ENCODE measurements around the gene RPP25L. TPM values are rescaled to one million over a fixed set of nuclear protein-coding genes. Genes with fewer than 3 reads are reported as not detected.

The RPP25L gene
- total and polyA plus RNA-seq, 9 of the 15 experiments (the other 6 are each of a cell fraction or from before 2014, with no cell fraction given): 16.3 to 43.7 (median 29.0) TPM

DNA sequence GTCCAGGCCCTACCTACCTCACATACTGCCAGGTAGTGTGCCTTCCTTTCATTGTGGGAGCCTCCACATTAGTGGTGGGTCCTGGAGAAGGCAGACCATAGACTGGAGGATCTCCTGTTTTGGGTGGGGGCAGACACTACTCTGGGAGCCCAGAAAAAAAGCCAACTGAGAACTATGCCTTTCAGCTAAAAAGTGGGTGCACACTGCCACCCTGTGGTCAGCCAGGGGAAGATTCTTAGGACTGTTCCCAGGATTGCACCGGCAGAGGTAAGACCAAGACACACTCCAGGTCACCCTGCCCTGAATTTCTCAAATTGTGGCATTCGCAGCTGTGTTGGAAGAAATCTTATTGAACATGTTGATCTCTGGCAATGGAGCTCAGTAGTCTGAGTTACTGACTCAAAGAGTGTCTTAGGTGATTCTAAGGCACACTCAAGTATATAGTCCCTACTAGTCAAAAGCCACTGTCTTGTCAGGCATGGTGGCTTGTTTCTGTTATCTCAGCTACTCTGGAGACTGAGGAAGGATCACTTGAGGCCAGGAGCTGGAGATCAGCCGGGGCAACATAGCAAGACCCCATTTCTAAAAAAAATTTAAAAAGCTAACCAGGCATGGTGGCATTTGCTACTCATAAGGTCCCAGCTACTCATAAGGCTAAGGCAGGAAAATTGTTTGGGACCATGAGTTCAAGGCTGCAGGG lies 22.1 kb upstream of the RPP25L start:
- 7% methylated on average over 3 of the region's 3 CpGs for WGBS (ENCODE audit: insufficient coverage, low coverage, missing lambda C conversion rate)
- no TSS peak for BruUV-seq (replicated peaks)
- H3K79me2 ChIP-seq (ENCODE audit: control insufficient read depth, insufficient read depth, low read length): peaks cover 18% of the 10 kb centered on the region
- no peak overlapping the region for H3K27ac ChIP-seq (ENCODE audit: extremely low read depth, low read depth, low read length)
- H2AFZ ChIP-seq (ENCODE audit: low read depth, low read length): no peak overlapping the region
- peak; percentile 78 for ATAC-seq
- no peaks in the 10 kb centered on the region for H3K9me1 ChIP-seq (ENCODE audit: control insufficient read depth, insufficient read depth, low read length)
- in situ Hi-C loops (cut with MboI) (no loop called here), intact Hi-C loops (cut with micrococcal nuclease) (no loop called here)
- 0 out of 2 replicates have a peak, but pooled peaks cover 4% of the 10 kb centered on the region for H4K20me1 ChIP-seq (replicated peaks; ENCODE audit: control insufficient read depth, insufficient read depth, low read length)
- no peak overlapping the region for H3K4me3 ChIP-seq
- H3K27me3 ChIP-seq (ENCODE audit: control insufficient read depth in 2 of 2, insufficient read depth in 2 of 2, low read length in 2 of 2): peaks cover 4 to 17% of the 10 kb centered on the region in 2 experiments; a peak in 4 of 5 replicates
- peaks cover 14% of the 10 kb centered on the region; the same call in 1 of the 3 replicates for H3K36me3 ChIP-seq (ENCODE audit: control insufficient read depth, insufficient read depth, low read length)
- peak; percentile 93 for FAIRE-seq
- peaks cover 5 to 27% of the 10 kb centered on the region in 2 experiments; a peak in 4 of 5 replicates for H3K4me1 ChIP-seq (replicated peaks in 1 of 2; ENCODE audit: control insufficient read depth in 2 of 2, insufficient read depth in 2 of 2, low read length in 2 of 2)
- no peak overlapping the region for H3K9ac ChIP-seq (ENCODE audit: insufficient read depth in 1 of 2, low read depth in 2 of 2, low read length in 2 of 2)
- H3K4me2 ChIP-seq (ENCODE audit: insufficient read depth, low read length): no peak overlapping the region
- POLR2A ChIA-PET: interaction anchor here (0.6 to 1.2 kb wide), 5 partner anchors 15 to 230 kb away, joined by 3 read pairs; partner anchors contain the start of gene IL11RA
- H3K9me3 ChIP-seq (replicated peaks; ENCODE audit: control insufficient read depth, insufficient read depth, low read depth, low read length): no peaks in the 10 kb centered on the region
- CTCF ChIA-PET (ENCODE audit: low intra/inter-chr PET ratio): interaction anchor here (1.2 to 1.5 kb wide), 3 partner anchors 21 to 302 kb away, joined by 3 to 11 read pairs (median 7); no protein-coding TSS in a partner anchor
- DNase-seq (ENCODE audit: extremely low read depth in 1 of 4, low spot score in 3 of 4): peak; percentile 57 to 75 (median 67)
- TF ChIP-seq ZKSCAN3 (CRISPR knock-in tag; IDR thresholded peaks at IDR 0.05) (no peak), SP1 (CRISPR knock-in tag; IDR thresholded peaks at IDR 0.05) (no peak), BRD4 (IDR thresholded peaks at IDR 0.05) (no peak), NFRKB (IDR thresholded peaks at IDR 0.05; ENCODE audit: low read depth) (no peak), ZNF324 (CRISPR knock-in tag; IDR thresholded peaks at IDR 0.05) (no peak), ZNF253 (CRISPR knock-in tag; conservative IDR thresholded peaks at IDR 0.05) (no peak), HNRNPK (IDR thresholded peaks at IDR 0.05; ENCODE audit: low read depth, low read length, poor library complexity, severe bottlenecking) (no peak), JUND (IDR thresholded peaks at IDR 0.05; ENCODE audit: borderline replicate concordance, low read depth, low read length) (0 out of 2 replicates have a peak, but pooled peaks have one; percentile 9), JUND (tag; IDR thresholded peaks at IDR 0.05; ENCODE audit: borderline replicate concordance, low read depth, low read length) (no peak), CBX3 (IDR thresholded peaks at IDR 0.05; ENCODE audit: borderline replicate concordance in 1 of 2, low read length in 2 of 2) (no peak), ZNF121 (CRISPR knock-in tag; conservative IDR thresholded peaks at IDR 0.05) (peak; percentile 81), BCOR (IDR thresholded peaks at IDR 0.05) (0 out of 2 replicates have a peak, but pooled peaks have one; percentile 31)
- TF ChIP-seq, protein P1, sequence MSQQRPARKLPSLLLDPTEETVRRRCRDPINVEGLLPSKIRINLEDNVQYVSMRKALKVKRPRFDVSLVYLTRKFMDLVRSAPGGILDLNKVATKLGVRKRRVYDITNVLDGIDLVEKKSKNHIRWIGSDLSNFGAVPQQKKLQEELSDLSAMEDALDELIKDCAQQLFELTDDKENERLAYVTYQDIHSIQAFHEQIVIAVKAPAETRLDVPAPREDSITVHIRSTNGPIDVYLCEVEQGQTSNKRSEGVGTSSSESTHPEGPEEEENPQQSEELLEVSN (IDR thresholded peaks at IDR 0.05; ENCODE audit: borderline replicate concordance in 1 of 2, extremely low read depth in 1 of 2, insufficient read depth in 1 of 2, insufficient read length in 1 of 2, low read depth in 1 of 2, low read length in 1 of 2, poor library complexity in 1 of 2, severe bottlenecking in 1 of 2): no peak
- TF ChIP-seq, protein P2, sequence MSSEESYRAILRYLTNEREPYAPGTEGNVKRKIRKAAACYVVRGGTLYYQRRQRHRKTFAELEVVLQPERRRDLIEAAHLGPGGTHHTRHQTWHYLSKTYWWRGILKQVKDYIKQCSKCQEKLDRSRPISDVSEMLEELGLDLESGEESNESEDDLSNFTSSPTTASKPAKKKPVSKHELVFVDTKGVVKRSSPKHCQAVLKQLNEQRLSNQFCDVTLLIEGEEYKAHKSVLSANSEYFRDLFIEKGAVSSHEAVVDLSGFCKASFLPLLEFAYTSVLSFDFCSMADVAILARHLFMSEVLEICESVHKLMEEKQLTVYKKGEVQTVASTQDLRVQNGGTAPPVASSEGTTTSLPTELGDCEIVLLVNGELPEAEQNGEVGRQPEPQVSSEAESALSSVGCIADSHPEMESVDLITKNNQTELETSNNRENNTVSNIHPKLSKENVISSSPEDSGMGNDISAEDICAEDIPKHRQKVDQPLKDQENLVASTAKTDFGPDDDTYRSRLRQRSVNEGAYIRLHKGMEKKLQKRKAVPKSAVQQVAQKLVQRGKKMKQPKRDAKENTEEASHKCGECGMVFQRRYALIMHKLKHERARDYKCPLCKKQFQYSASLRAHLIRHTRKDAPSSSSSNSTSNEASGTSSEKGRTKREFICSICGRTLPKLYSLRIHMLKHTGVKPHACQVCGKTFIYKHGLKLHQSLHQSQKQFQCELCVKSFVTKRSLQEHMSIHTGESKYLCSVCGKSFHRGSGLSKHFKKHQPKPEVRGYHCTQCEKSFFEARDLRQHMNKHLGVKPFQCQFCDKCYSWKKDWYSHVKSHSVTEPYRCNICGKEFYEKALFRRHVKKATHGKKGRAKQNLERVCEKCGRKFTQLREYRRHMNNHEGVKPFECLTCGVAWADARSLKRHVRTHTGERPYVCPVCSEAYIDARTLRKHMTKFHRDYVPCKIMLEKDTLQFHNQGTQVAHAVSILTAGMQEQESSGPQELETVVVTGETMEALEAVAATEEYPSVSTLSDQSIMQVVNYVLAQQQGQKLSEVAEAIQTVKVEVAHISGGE (CRISPR knock-in tag; IDR thresholded peaks at IDR 0.05): no peak
- TF ChIP-seq, protein P3, sequence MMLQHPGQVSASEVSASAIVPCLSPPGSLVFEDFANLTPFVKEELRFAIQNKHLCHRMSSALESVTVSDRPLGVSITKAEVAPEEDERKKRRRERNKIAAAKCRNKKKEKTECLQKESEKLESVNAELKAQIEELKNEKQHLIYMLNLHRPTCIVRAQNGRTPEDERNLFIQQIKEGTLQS (IDR thresholded peaks at IDR 0.05): no peak
- TF ChIP-seq, protein P3 (CRISPR knock-in tag; conservative IDR thresholded peaks at IDR 0.05): no peak

All from K562 (cell line).